GM18873 (cell line): ENCODE results near the gene STK39.

Experiments
- ATAC-seq: cut with Tn5 transposase; IDR thresholded peaks from one replicate; pipeline ENCODE4 v1.9.1; 2021; ENCODE audit warnings: mild to moderate bottlenecking, moderate library complexity, moderate number of reproducible peaks; ENCODE audit not compliant: unreplicated experiment, low FRiP score

STK39 gene

GRCh38 chr2:168210895-168211570 is 36.4 kb downstream of the STK39 start:
- peak; percentile 40 for ATAC-seq

GRCh38 chr2:168210216-168210894 is 37.0 kb downstream of the STK39 start:
- no peak for ATAC-seq

- no peak for ATAC-seq
Measured at GRCh38 chr2:168208652-168209051, 38.7 kb downstream of the STK39 start.

- no peak for ATAC-seq
Measured at GRCh38 chr2:168207851-168208250, 39.5 kb downstream of the STK39 start.

- ATAC-seq, result no peak
Measured at GRCh38 chr2:168203762-168204693, 43.4 kb downstream of the STK39 start.

GRCh38 chr2:168201584-168202116 is 45.7 kb downstream of the STK39 start:
- ATAC-seq, result no peak

GRCh38 chr2:168200930-168201583 is 46.3 kb downstream of the STK39 start:
- ATAC-seq, result no peak

GRCh38 chr2:168198476-168199207 is 48.8 kb downstream of the STK39 start:
- ATAC-seq, result no peak

- no peak for ATAC-seq
Measured at GRCh38 chr2:168196764-168197180, 50.6 kb downstream of the STK39 start.

GRCh38 chr2:168194784-168195522 is 52.4 kb downstream of the STK39 start:
- ATAC-seq, result peak; percentile 89

GRCh38 chr2:168192839-168193616 is 54.4 kb downstream of the STK39 start:
- no peak for ATAC-seq

- ATAC-seq, result no peak
Measured at GRCh38 chr2:168191955-168192785, 55.2 kb downstream of the STK39 start.

- ATAC-seq, result no peak
Measured at GRCh38 chr2:168190590-168191336, 56.6 kb downstream of the STK39 start.

GRCh38 chr2:168189835-168190569 is 57.4 kb downstream of the STK39 start:
- ATAC-seq, result no peak

- ATAC-seq, result no peak
Measured at GRCh38 chr2:168188002-168188401, 59.4 kb downstream of the STK39 start.

- ATAC-seq, result no peak
Measured at GRCh38 chr2:168186452-168186851, 60.9 kb downstream of the STK39 start.
